Kidney tubule cell (primary cell): ENCODE measurements around the gene PRPF19.

Source experiments
- DNase-seq: peaks from one replicate; pipeline ENCODE4 v3.0.0-alpha.2; 2018; ENCODE audit warnings: low spot score

PRPF19 gene

DNA sequence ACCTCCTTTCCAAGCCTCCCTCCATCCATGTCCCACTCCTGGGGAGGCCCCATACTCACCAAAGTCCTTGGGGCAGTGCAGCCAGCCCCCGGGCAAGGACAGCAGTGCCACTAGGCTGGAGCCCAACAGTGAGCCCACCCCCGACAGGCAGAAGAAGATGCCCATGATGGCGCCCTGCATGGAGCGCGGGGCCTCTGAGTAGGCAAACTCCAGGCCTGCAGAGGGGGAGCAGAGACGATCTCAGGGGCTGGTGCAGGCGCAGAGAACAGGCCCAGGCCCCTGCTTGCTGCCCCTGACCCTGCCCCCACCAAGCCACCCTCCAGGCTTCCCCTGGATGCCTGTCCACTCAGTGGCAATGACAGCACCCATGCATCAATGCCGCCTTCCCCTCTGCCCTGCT lies 31.4 kb upstream of the PRPF19 start:
- DNase-seq, result no peak

- no peak for DNase-seq
These were observed 30.8 kb upstream of the PRPF19 start for GRCh38 chr11:60937144-60937527.

DNA sequence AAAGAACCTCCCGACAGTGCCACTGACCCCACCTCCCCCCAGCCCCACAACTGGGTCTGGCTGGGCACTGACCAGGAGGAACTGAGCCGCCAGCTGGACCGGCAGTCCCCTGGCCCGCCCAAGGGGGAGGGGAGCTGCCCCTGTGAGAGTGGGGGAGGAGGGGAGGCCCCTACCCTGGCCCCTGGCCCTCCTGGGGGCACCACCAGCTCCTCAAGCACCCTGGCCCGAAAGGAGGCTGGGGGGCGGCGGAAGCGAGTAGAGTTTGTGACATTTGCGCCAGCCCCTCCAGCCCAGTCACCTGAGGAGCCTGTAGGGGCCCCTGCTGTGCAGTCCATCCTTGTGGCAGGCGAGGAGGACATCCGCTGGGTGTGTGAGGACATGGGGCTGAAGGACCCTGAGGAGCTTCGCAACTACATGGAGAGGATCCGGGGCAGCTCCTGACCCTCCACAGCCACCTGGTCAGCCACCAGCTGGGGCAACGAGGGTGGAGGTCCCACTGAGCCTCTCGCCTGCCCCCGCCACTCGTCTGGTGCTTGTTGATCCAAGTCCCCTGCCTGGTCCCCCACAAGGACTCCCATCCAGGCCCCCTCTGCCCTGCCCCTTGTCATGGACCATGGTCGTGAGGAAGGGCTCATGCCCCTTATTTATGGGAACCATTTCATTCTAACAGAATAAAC lies 30.2 kb upstream of the PRPF19 start:
- no peak for DNase-seq

- DNase-seq, result no peak
These were observed 29.5 kb upstream of the PRPF19 start for GRCh38 chr11:60935676-60936442.

DNA sequence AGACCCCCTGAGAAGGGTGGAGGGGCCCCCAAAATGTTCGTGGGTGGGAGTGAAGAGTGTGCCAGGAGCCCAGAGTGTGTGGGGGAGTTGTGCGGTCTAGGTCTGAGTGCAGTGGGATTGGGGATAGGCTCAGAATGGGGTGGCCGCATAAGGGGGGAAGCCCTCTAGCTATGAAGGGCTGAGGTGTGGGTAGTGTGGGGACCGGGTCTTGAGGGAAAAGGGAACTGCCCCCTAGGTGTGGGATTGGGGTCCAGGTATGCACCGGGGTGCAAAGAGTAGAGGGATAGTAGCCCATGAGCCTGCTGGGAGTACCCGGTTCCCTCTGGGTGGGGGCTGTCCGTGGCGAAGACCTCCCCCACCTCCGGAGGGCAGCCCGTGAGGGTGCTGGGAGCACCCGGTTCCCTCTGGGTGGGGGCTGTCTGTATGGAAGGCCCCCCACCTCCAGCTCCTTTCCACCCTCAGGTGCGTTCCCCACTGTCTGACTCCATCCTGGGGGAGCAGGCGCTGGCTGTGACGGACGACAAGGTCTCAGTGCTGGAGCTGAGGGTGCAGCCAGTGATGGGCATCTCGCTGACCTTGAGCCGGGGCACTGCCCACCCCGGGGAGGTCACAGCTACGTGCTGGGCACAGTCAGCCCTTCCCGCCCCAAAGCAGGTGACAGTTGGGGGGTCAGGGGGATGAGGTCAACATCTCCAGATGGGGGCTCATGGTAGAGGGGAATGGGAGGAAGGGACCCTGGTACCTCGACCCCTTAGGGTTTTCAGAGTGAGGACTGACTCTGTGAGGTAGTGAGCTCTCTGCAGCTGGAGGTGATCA lies 28.6 kb upstream of the PRPF19 start:
- no peak for DNase-seq

DNA sequence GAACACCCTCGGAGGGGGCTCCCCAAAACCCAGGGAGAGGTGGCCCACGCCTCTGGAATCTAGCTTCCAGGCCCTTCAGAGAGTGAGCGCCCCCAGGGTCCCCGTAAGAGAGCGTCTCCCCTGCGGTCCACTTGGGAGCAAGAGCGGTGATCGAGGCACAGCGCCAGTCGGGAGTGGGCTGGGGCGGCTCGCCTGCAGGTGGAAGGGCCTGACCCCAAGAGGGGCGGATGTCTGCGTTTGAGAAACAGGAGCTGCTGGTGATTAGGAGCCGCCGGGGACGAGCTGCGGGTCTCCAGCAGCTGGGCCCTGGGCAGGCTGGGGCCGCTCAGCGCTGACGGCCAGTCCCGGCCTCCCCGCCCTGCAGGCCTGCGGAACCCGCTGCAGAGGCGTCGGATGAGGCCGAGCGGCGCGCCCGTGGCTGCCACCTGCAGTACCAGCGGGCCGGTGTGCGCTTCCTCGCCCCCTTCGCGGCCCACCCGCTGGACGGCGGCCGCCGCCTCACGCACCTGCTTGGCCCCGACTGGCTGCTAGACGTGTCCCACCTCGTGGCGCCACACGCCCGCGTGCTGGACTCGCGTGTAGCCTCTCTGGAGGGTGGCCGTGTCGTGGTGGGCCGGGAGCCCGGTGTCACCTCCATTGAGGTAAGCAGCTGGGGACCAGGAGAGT lies 27.9 kb upstream of the PRPF19 start:
- DNase-seq, result no peak

DNA sequence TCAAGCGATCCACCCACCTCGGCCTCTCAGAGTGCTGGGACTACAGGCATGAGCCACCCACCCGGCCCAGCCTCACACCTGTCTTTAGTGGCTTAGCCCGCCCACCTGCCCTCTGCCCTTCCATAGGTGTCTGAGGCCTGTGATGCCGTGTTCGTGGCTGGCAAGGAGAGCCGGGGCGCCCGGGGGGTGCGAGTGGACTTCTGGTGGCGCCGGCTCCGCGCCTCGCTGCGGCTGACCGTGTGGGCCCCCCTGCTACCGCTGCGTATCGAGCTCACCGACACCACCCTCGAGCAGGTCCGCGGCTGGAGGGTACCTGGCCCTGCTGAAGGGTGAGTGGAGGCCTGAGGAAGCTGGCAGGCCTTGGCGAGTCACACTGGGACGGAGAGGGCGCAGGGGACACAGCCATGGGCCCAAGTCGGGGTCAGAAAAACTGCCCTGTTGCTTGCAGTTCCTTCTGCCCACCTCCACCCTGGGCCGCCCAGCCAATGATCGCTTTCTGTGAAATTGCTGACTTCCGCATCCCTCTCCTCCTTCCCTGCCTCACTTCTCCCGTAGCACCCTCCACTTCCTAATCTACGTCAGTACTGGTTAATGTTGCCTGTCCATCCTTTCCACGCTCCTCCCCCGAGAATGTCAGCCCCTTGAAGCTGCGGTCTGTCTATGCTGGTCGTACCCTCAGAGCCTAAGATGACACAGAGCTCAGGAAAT lies 27.2 kb upstream of the PRPF19 start:
- no peak for DNase-seq

DNA sequence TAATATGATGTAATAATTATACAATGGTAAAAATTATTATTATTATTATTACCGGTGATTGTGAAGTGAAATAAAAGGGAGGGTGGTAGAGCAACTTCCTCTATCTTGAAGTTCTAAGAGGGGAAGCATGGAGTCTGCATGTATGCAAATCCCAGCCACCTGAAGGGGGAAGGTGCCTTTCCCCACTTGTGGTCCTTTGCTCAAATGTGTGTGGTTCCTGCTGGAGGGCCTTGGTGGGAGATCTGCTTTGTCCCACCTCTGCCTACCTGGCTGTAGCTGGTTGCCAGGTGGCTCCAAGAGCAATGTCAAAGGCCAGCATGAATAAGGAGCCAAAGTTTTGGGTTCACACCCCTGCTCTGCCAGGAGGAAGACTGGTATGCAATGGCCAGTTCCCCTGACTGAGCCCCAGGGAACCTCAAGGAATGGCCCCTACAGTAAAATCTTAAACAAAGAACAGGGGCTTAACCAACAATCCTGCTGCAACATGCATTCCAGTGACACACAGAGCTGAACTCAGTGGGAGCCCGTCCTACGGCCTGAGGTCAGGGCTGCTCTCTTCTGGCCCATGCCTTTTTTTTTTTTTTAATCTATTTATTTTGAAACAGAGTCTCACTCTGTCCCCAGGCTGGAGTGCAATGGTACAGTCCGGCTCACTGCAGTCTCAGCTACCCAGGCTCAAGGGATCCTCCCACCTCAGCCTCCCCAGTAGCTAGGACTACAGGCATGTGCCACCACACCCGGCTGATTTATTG lies 26.4 kb upstream of the PRPF19 start:
- DNase-seq, result no peak

GRCh38 chr11:60931917-60932316 lies 25.5 kb upstream of the PRPF19 start:
- DNase-seq, result no peak

GRCh38 chr11:60930394-60930793 lies 24.0 kb upstream of the PRPF19 start:
- no peak for DNase-seq

DNA sequence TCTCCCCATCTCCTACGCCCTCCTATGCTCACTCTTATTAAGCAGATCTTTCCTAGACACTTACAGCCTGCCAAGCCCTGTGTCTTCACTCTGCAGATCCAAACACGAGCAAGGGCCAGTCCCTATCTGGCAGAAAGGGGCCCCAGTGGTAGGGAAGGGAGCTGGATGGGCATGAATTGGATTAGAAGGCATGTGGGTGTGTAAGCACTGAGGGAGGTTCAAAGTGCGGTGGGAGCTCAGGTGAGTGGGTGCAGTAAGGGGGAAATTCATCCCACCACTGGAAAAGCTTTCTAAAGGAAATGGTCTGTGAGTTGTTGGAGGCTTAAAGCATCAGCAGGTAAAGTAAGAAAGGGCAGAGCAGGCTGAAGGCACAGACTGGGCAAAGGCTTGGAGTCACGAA lies 23.4 kb upstream of the PRPF19 start:
- DNase-seq, result no peak

GRCh38 chr11:60928563-60929001 lies 22.2 kb upstream of the PRPF19 start:
- no peak for DNase-seq

DNA sequence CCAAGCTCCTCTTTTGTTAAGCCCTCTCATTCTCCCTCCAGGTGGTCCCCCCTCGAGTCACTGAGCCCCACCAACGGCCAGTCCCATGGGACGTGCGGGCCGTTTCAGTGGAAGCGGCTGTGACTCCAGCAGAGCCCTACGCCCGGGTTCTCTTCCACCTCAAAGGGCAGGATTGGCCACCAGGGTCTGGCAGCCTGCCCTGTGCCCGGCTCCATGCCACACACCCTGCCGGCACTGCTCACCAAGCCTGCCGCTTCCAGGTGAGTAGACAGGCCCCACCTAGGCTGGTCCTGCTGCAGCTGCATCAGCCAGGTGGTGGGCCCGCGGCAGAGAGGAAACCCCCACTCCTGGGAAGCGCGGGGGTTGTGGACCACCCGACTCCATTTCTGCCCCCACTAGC lies 21.2 kb upstream of the PRPF19 start:
- DNase-seq, result no peak

DNA sequence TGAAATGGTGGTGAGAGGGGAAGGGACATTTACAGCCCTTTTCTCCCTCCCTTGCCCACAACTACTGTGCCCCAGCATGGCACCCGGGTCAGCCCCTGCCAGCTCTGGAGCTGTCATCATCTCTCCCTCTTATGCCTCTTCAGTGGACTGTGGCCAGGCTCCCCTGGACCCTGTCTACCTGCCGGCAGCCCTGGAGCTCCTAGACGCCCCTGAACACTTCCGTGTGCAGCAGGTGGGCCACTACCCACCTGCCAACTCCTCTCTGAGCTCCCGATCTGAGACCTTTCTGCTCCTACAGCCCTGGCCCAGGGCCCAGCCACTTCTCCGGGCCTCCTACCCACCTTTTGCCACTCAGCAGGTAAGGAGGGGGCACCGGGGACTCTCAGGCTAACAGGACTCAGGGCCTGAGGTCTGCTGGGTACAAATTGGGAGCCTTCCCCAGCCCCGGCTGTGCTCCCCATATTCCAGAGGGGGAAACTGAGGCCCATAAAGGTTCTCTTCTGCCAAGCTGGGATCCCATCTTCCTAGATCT lies 20.7 kb upstream of the PRPF19 start:
- no peak for DNase-seq

- DNase-seq, result no peak
These were observed 20.1 kb upstream of the PRPF19 start for GRCh38 chr11:60926500-60926899.

DNA sequence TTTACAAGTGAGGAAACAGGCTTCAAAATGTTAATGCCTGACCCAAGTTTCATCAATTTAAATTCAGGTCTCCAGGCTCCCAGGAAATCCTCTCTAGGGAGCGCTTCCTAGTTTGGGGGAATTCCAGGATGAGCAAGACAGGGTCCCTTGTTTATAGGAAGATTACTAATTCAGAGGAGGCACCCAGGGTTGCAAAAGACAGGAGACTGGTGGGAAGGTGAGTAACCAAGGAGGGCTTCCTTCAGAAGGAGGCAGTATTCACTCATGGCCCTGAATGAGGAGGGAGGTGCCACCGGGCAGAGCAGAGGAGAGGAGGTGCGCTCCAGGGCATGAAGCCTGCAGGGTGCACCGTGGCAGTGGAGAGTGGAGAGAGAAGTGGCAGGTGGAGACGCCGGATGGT lies 19.5 kb upstream of the PRPF19 start:
- DNase-seq, result peak; percentile 97

GRCh38 chr11:60924906-60925853 lies 18.8 kb upstream of the PRPF19 start:
- peak; percentile 12 for DNase-seq

- DNase-seq, result peak; percentile 84
These were observed 17.9 kb upstream of the PRPF19 start, which contains the start of gene TMEM132A for GRCh38 chr11:60924110-60924905. TMEM132A (plus strand) TSS chr11:60924460; CDS start chr11:60924634, 174 bp downstream.

DNA sequence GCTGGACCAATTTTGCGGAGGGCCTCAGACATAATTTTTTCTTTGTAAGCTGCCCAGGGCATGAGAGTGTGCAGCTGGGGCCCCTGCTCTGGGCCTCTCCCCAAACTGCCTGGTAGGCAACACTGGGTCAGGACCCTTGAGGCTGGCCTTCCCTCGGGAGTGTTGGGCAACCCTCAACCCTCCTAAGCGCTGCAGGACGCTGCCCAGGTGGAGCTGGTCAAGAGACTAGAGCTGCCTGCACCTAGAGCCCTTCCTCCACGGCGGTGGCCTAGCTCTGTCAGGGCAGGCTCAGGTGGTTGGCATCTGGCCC lies 17.4 kb upstream of the PRPF19 start:
- DNase-seq, result no peak
